ENCODE data around the gene RMND5A. TPM values are rescaled to one million over a fixed set of nuclear protein-coding genes. Genes with fewer than 3 reads are reported as not detected.

RMND5A gene, protein sequence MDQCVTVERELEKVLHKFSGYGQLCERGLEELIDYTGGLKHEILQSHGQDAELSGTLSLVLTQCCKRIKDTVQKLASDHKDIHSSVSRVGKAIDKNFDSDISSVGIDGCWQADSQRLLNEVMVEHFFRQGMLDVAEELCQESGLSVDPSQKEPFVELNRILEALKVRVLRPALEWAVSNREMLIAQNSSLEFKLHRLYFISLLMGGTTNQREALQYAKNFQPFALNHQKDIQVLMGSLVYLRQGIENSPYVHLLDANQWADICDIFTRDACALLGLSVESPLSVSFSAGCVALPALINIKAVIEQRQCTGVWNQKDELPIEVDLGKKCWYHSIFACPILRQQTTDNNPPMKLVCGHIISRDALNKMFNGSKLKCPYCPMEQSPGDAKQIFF
- polyA plus RNA-seq (ENCODE audit: insufficient read length in 4 of 4) = 10 to 100 TPM; 52.0 to 64.9 (median 58.8) TPM

DNA sequence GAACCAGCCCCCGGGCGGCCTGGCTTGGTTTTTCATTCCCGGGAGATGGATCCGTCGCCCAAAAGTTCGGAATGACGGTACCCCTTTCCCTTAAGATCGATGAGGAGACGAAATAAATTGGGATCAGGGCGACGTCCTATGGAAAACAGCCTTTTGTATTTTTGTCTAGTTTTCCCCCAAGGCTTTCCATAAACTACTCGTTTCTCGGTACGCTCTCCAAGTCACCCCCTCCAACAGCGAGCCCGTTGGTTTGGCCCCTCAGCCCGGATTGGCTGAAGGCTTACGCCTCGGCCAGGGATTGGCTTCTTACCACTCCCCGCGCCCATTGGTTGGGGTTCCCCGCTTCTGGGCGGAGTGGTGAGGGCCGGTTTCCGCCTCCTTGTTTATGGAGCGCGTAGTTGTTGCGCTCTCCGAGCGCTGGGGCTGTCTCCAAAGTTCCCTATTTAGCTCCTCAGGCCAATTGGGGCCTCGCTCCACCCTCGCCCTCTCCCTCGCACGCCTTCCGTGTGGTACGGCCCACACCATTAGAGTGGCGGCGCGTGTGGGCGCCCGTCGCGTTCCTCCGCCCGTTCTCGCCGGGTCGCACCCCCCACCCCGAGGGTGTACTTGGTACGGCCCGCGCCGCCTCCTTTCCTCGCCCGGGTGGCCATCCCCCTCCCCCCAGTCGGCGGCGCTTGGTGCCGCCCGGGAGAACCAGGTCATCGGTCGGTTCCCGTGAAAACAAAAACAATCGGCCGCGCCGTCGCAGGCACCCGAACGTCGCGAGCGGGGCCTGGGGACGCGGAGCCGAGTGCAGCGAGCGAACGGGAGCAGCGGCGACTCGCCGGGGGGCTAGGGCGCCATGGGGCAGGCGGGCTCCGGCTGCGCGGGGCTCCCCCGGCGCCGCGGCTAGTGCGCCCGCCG is at the start of gene RMND5A:
Gene RMND5A, plus strand, starts transcription at position 655 of the 903 bp plus-strand sequence. CDS start 377 bp downstream, outside the sequence.
- peak; percentile 56 to 71 (median 66) for DNase-seq (ENCODE audit: low read depth in 4 of 4, low spot score in 2 of 4)

DNA sequence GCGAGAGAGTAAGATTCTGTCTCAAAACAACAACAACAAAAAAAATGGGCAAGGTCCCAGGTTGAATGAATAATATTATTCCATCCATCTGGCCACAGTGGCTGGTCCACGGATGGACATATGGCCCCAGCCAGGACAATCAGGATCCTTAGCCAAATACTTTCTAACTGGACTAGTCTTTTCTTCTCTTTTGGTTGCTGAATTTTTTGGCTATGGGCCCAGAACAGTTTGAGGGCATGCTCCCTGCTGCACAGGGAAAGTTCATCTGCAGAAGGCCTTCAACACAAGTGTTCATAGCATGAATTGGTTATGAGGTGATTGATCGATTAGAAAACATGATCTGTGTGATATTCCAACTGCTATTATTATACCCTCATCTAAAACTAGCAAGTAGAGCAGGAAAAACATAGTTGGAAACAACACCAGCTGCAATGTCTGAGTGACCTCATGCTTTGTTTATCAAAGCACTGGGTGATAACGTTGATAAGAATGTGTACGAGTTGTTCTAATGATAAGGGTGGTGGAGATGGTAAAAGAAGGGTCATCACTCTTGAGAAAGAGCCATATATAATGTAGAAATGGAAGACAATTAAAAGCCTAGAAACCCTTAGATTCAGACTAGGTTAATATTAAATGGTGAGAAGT is 48.6 kb upstream of the RMND5A start:
- DNase-seq (ENCODE audit: low read depth in 4 of 4, low spot score in 2 of 4) = no peak

DNA sequence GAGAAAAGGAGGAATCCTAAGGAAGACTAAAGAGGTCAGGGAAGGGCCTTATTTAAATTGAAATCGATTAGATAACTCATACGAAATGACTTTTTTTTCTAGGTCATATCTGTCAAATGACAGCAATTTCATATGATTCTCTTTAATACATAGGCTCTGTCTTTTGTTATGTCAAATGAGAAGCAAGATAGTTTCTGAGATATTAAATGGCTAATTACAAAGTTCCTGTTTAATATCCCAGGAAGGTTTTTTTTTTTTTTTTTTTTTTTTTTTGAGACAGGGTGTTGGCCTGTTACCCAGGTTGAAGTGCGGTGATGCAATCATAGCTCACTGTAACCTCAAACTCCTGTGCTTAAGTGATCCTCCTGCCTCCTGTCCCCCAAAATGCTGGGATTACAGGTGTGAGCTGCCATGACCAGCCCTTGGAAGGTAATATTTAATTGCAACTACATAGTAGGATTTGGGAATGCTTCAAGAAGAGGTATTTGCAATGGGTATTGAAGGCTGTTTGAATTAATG is 48.0 kb upstream of the RMND5A start:
- DNase-seq (ENCODE audit: low read depth in 4 of 4, low spot score in 2 of 4) = no peak

DNA sequence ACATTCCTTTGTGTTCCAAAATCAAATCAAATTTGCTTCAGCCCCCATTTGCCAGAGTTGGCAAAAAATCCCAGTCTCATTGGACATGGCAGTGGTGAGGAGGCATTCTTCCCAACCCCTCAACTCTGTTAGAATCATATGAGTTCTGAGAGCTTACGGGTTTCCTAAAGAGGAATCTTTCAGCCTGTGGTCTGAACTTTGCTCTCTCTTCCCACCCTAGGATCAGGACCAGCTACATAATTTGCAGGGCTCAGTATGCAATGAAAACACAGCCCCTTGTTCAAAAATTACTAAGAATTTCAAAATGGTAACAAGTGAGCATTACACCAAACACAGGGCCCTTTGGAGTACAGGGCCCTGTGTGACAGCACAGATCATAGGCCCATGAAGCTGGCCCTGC is 47.1 kb upstream of the RMND5A start:
- no peak for DNase-seq (ENCODE audit: low read depth in 4 of 4, low spot score in 2 of 4)

DNA sequence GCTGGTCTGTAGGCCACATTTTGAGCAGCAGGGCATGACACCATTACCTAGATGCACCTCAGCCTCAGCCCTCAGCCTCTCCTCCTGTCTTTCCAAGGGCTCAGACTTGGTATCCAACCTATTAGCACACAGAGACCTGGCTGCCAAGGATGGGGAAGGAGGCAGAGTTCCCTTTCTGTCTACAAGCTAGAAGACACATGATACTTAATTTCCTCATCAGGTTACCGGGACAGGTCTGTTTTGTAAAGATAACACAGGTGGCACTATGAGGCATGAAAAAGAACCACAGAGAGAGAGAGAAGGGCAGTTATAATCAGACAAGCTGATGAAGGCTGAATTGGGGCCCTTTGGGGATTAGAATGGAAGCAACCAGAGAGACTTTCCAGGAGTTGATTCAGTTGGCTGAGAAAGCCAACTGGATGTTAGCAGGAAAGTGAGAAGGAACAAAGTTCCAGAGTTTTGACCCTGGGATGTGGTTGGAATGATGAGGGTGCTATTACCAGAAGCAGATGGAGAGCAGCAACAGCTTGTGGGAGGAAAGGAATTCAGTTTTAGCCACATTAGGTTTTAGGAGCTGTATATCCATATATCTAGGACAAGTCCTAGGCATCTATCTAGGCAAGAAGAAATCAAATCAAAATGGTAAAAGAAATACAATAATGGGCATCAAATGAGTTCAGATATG is 46.0 kb upstream of the RMND5A start:
- DNase-seq (ENCODE audit: low read depth in 4 of 4, low spot score in 2 of 4) = no peak

DNA sequence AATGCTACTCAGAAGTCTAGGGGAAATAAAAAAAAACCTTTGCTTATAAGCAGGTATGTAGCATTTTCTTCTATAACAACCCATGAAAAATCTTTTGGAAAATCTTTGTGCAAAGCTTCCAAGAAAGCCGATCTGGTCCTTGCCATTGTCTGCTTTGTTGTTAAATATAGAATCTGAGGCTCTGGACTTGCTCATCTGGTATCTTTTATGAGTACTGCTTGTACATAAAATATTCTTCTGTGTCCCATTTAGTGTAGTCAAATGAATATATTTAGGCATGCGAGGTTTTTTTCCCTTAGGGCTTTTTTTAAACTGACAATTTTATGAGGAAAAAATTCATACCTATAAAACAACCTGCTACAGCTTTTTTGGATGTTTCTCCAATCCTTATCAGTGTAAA is 45.0 kb upstream of the RMND5A start:
- DNase-seq (ENCODE audit: low read depth in 4 of 4, low spot score in 2 of 4) = no peak

DNA sequence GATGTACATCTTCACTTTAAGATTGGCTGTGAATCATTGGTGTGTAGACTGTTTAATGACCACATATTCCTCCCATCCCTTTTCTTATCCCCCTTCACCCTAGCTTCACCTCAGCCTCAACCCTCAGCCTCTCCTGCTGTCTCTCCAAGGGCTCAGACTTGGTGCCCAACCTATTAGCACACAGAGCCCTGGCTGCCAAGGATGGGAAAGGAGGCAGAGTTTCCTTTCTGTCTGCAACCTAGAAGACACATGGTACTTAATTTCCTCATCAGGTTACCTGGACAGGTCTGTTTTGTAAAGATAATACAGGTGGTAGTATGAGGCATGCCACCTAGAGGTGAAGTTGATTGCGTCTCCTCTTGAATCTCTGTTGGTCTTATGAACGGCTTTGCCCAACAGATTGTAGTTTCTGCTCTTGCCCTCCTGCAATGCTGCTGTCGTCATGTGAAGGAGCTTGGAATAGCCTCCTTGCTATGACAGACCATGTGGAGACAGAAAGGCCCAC is 44.5 kb upstream of the RMND5A start:
- no peak for DNase-seq (ENCODE audit: low read depth in 4 of 4, low spot score in 2 of 4)

DNA sequence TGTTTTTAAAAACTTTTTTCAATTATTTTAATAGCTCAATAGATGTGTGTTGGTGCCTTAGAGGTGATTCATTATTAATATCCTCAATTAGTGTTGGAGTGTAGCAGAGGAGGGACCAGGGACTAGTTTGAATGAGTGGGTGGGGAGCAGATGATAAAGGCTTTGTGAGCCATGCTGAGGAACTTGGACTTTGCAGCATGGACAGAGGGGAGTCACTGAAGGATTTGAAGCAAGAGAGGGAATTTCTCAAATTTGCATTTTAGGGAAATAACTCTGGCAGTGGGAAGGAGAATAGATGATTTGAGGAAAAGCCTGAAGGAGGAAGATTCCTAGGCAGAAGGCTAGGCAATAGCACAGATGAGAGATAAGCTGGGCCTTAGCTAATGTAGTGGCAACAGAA is 42.3 kb upstream of the RMND5A start:
- DNase-seq (ENCODE audit: low read depth in 4 of 4, low spot score in 2 of 4) = no peak

DNA sequence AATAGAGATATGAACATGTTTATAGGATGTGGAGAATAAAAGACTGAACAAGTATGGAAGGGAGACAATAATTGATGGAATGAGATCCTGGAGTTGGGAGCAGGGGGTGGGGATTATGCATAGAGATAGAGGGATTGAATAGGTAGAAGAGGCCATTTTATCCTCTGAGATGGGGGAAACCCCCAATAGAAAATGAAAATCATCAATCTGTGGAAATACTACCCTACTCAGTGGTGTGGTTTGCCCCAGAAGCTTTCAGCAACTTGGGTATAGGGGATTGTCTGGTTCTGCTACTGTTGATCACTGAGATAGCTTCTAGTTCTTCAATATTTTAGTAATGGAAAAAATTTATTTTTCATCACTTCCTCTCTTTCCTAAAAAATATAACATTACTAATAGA is 41.1 kb upstream of the RMND5A start:
- no peak for DNase-seq (ENCODE audit: low read depth in 4 of 4, low spot score in 2 of 4)

DNA sequence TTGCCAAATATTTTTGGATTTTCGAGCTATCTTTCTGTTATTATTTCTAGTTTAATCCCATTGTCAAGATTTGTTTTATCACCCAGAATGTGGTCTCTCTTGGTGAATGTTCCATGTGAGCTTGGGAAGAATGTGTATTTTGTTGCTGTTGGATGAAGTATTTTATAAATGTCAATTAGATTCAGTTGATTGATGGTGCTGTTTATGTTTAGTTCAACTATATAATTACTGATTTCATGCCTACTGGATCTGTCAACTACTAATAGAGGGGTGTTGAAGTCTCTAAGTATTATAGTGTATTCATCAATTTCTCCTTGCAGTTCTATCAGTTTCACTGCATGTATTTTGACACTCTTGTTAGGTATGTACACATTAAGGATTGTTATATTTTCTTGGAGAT is 34.7 kb upstream of the RMND5A start:
- no peak for DNase-seq (ENCODE audit: low read depth in 4 of 4, low spot score in 2 of 4)

DNA sequence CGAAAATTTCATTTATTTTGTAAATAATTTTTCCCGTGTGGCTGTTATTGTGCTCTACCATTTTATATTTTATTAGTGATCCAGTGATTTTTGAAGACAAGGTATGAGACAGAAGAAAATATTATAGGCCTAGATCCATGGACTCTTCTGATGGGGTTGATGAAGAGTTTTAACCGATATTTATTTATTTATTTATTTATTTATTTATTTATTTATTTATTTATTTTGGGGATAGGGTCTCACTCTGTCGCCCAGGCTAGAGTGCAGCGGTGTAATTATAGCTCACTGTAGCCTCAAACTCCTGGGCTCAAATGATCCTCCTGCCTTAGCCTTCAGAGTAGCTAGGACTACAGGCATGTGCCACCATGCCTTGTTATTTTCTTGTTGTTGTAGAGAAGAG is 33.6 kb upstream of the RMND5A start:
- DNase-seq (ENCODE audit: low read depth in 4 of 4, low spot score in 2 of 4) = no peak

DNA sequence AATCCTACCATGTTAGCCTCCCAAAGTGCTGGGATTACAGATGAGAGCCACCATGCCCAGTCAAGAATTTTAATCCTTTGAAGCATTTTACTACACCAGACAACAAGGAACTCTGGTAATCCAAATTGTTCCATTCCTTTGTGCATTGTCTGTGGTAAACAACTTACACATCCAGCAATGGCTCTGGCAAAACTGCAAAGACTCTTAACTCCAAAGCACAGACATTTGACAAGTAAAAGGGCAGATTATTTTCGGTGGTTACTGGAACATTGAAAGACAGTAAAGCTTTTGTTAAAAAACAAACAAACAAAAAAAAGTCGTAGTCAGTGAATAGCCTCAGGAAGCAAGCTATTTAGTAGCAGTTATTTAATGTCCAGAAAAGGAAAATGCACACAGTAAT is 33.2 kb upstream of the RMND5A start:
- DNase-seq (ENCODE audit: low read depth in 4 of 4, low spot score in 2 of 4) = no peak

DNA sequence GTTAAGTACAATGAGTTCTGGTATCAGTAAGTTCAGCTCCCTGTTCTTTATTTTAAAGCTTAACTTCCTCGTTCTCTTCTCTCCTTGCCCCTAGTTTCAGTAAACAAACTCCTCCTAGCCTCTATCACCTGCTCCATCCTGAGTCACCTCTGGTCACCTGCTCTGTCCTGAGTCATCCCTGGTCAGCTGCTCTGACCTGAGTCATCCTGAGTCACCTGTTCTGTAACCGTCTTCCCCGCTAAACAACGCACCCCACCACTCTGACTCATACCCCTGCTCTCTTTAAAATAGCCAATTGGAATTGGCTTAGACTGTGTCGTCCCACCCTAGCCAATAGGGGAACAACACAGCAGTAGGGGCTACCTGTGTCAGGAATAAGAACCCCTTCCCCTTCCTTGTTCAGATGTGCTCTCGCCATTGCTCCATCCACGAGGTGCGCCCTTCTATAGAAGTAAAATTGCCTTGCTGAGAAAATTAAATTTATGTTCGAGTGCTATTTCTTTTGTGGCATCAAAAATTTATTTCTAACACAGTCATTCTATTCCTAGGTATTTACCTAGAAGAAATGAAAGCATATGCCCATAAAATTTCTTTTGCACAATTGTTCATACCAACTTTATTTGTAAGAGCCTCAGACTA is 24.9 kb upstream of the RMND5A start:
- no peak for DNase-seq (ENCODE audit: low read depth in 4 of 4, low spot score in 2 of 4)

DNA sequence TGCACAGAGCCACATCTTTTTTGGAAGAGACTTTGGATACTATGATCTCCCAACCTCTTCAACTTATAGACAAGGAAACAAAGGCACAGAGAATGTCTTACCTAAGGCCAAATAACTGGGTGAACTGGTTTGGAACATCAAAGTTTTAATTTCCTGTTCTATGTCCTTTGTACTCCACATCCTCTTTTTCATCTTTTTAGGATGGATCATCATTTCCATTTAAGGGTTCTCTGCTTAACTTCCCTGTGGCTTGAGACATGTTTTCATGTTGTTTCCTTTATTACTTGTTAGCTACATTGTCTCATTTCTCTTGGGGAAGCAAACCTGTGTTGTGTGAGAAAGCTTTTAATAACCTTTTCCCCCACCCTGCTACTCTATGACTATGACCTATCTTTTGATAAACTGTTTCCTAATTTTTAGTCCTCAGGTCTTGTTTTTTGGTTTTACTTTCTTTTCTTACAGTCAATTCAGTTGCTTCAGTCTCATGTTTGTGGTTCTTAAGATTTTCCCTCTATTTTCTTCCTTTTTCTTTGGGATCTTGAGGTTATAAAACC is 22.5 kb upstream of the RMND5A start:
- DNase-seq (ENCODE audit: low read depth in 4 of 4, low spot score in 2 of 4) = no peak

DNA sequence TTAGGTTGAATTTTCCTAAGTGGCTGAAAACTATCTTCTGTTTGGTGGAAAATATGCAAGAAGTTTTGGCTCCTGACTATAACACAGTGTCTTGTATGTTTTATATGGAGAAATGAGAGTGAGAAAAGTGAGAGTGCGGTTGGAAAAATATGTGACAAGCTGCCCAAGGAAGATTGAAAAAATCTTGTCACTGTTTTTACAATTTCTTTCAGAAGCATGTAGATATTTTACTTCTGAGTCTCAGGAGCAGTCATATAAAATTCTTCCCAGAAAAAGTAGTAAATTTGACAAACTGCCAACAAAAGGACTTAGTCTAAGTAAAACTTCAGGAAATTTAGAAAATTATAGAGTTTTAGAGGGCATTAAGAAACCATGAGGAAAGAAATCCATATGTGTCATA is 19.4 kb upstream of the RMND5A start:
- DNase-seq (ENCODE audit: low read depth in 4 of 4, low spot score in 2 of 4) = no peak

DNA sequence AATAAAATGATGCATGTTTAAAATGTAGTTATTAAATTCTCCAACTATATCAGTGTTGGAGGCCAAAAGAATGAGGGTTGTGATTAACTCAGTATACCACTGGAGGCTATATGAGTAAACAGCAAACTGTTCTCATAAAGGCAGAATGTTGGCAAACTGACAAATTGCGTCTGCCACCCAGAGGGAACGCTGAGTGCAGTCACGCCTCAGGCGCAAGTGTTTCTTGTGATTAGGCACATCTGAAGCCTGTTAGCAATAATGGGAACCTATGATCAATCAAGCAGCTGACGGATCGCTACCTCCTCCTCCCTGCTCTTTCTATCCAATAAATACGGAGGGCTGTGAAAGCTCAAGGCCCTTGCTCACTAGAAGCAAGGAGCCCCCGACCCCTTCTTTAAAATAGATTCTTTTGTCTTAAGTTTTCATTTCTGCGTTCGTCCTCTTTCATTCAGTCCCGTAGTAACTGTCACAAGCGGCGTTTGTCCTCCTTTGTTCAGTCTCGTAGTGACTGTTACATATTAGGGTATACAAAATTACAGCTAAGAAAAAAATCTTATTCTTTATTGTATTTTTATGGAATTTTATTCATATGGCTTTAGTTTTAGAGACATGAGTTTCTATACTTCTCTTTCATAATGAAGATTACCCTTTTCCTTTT is 16.3 kb upstream of the RMND5A start:
- DNase-seq (ENCODE audit: low read depth in 4 of 4, low spot score in 2 of 4) = no peak

DNA sequence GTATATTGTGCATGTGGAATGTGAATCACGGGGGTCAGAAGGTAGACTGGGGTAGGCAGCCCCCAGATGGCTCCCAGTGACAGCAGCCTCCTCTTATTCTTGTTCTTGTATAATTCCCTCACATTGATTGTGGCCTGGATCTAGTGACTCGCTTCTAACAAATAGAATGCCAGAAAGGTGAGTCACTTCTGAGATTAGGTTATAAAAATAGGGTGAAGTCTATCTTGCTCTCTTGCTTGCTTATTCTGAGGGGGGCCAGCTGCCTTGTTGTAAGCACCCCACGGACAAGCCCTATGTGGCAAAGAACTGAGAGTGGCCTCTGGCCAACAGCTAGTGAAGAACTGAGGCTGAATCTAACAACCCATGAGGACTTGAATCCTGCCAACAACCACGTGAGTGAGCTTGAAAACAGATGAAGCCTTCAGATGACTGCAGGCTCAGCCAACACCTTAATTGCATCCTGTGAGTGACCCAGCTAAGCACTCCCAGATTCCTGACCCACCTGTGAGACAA is 15.6 kb upstream of the RMND5A start:
- no peak for DNase-seq (ENCODE audit: low read depth in 4 of 4, low spot score in 2 of 4)

DNA sequence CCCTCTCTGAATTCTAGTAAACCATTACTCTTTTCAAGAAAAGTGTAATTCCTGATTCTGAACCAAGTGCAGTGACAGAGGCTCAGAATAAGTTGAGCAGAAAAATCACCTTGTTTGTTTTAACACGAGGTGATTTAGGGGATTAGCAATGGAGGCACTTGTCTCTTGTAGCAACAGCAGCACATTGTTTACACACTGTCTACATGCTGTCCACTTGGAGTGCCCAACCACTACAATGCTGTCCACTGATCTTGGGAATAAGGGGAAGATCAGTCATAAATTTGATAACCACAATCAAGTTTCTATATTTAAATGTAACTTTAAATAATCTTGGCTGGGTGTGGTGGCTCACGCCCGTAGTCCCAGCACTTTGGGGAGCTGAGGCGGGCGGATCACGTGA is 13.9 kb upstream of the RMND5A start:
- no peak for DNase-seq (ENCODE audit: low read depth in 4 of 4, low spot score in 2 of 4)

DNA sequence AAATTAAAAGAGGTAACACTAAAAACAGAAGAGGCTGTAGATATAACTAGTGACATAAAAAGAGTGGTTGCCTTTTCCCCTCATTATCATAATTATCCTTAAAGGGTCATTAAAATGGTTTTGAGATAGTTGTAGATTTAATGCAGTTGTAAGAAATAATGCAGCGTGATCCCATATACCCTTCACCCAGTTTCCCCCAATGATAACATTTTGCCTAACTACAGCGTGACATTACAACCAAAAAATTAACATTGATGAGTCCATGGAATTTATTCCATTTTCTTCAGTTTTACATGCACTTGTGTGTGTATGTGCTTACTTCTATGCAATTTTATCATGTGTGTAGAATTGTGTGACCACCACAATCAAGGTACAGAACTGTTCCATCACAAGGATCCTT is 13.2 kb upstream of the RMND5A start:
- no peak for DNase-seq (ENCODE audit: low read depth in 4 of 4, low spot score in 2 of 4)

Data from left renal cortex interstitium (tissue), 4 donors.